ENCODE measurements around the gene RABL2B. TPM values are rescaled to one million over a fixed set of nuclear protein-coding genes. Genes with fewer than 3 reads are reported as not detected.
A peak's percentile ranks its signal among the peaks of the same experiment; 100 is the strongest.

The RABL2B gene
- total and polyA plus RNA-seq, 4 donors = 14.9 to 79.2 (median 50.2) TPM

DNA sequence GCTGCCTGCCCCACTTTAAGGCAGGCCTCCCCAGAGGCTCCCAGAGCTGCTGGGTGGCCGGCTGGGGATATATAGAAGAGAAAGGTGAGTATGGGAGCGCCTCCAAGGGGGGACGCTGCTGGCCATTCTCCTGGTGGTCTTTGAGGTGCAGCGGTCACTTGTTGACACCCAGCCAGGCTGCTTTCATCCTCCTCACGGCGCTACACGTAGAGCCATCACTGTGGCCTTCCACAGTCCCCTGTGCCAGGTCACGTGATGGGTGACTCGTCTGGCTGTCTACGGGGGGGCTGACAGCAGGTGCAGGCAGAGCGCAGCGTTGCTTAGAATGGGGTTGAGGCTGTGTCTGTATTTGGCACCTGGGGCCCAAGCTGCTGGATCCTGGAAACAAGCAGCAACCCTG, 43.5 kb downstream of the RABL2B start:
- no peak for DNase-seq (ENCODE audit: low read depth in 4 of 6, low spot score in 6 of 6)
- no peak overlapping the region for H3K4me3 ChIP-seq (ENCODE audit: low read depth, low read length)
- no peaks in the 10 kb centered on the region for H3K36me3 ChIP-seq (ENCODE audit: control insufficient read depth, insufficient read depth, low read length)
- no peaks in the 10 kb centered on the region for H3K27me3 ChIP-seq (ENCODE audit: control insufficient read depth, insufficient read depth, low read length)
- 63% methylated on average over 12 of the region's 12 CpGs for WGBS (ENCODE audit: insufficient coverage)
- H3K27ac ChIP-seq (ENCODE audit: low read depth, low read length) = no peak overlapping the region
- no peaks in the 10 kb centered on the region for H3K9me3 ChIP-seq (ENCODE audit: control insufficient read depth, insufficient read depth, low read length)
- peaks cover 3% of the 10 kb centered on the region for H3K4me1 ChIP-seq (ENCODE audit: control insufficient read depth, insufficient read depth, low read length)

GRCh38 chr22:50739279-50739691, 44.2 kb downstream of the RABL2B start:
- Histone ChIP-seq H3K4me3 (ENCODE audit: low read depth, low read length) (no peak overlapping the region), H3K27ac (ENCODE audit: low read depth, low read length) (no peak overlapping the region), H3K36me3 (ENCODE audit: control insufficient read depth, insufficient read depth, low read length) (no peaks in the 10 kb centered on the region), H3K4me1 (ENCODE audit: control insufficient read depth, insufficient read depth, low read length) (peaks cover 4% of the 10 kb centered on the region), H3K27me3 (ENCODE audit: control insufficient read depth, insufficient read depth, low read length) (no peaks in the 10 kb centered on the region), H3K9me3 (ENCODE audit: control insufficient read depth, insufficient read depth, low read length) (no peaks in the 10 kb centered on the region)
- whole genome bisulfite sequencing (ENCODE audit: insufficient coverage) = 70% methylated on average over 16 of the region's 17 CpGs
- DNase-seq (ENCODE audit: low read depth in 4 of 6, low spot score in 6 of 6) = no peak

DNA sequence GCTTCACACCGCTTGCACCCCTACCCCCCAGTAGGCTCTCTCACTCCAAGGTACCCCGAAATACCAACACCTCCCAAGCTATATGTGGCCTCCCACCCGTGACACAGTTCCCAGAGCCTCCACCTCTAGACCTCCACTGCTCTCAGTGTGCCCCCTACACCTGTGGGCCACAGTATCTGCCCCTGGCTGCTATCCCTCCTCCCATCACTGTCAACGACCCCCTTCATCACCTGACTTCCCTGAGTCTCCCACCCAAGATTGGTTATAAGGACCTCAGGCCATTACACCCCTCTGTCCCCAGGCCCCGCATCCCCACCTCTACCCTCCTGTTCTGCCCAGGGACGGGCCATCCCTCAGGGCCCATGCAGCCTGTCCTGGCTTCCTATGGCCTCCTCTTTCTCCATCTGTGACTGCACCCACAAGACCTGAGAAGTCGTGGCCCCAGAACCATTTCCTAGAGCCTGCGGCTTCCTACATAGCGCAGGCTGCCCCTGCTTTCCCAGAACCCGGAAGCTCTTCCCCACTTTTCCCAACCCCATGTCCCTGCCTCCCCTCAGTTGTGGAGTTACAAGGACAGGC, 44.7 kb downstream of the RABL2B start:
- Histone ChIP-seq H3K27me3 (ENCODE audit: control insufficient read depth, insufficient read depth, low read length) (no peaks in the 10 kb centered on the region), H3K4me1 (ENCODE audit: control insufficient read depth, insufficient read depth, low read length) (peaks cover 9% of the 10 kb centered on the region), H3K4me3 (ENCODE audit: low read depth, low read length) (no peak overlapping the region), H3K27ac (ENCODE audit: low read depth, low read length) (no peak overlapping the region), H3K36me3 (ENCODE audit: control insufficient read depth, insufficient read depth, low read length) (no peaks in the 10 kb centered on the region), H3K9me3 (ENCODE audit: control insufficient read depth, insufficient read depth, low read length) (no peaks in the 10 kb centered on the region)
- 86% methylated on average over 10 of the region's 10 CpGs for WGBS (ENCODE audit: insufficient coverage)
- no peak for DNase-seq (ENCODE audit: low read depth in 4 of 6, low spot score in 6 of 6)

GRCh38 chr22:50737728-50738648, 45.4 kb downstream of the RABL2B start, which contains the start of gene ACR:
ACR (plus strand) TSS chr22:50738204; CDS start chr22:50738236, 32 bp downstream.
- Histone ChIP-seq H3K4me3 (ENCODE audit: low read depth, low read length) (no peak within 1 kb of the TSS), H3K4me1 (ENCODE audit: control insufficient read depth, insufficient read depth, low read length) (peaks cover 17% of the 10 kb centered on the region), H3K27ac (ENCODE audit: low read depth, low read length) (no peak within 1 kb of the TSS), H3K27me3 (ENCODE audit: control insufficient read depth, insufficient read depth, low read length) (no peaks in the 10 kb centered on the region), H3K36me3 (ENCODE audit: control insufficient read depth, insufficient read depth, low read length) (no peaks in the 10 kb centered on the region), H3K9me3 (ENCODE audit: control insufficient read depth, insufficient read depth, low read length) (no peaks in the 10 kb centered on the region)
- WGBS (ENCODE audit: insufficient coverage) = 83% methylated on average over 11 of the region's 13 CpGs
- DNase-seq (ENCODE audit: low read depth in 4 of 6, low spot score in 6 of 6) = no peak

- WGBS (ENCODE audit: insufficient coverage) = 71% methylated on average over 4 of the region's 6 CpGs
- Histone ChIP-seq H3K36me3 (ENCODE audit: control insufficient read depth, insufficient read depth, low read length) (peaks cover 11% of the 10 kb centered on the region), H3K27me3 (ENCODE audit: control insufficient read depth, insufficient read depth, low read length) (no peaks in the 10 kb centered on the region), H3K27ac (ENCODE audit: low read depth, low read length) (no peak overlapping the region), H3K4me1 (ENCODE audit: control insufficient read depth, insufficient read depth, low read length) (peaks cover 31% of the 10 kb centered on the region), H3K9me3 (ENCODE audit: control insufficient read depth, insufficient read depth, low read length) (no peaks in the 10 kb centered on the region), H3K4me3 (ENCODE audit: low read depth, low read length) (no peak overlapping the region)
- DNase-seq (ENCODE audit: low read depth in 4 of 6, low spot score in 6 of 6) = no peak
Observed at GRCh38 chr22:50735739-50736030, 47.8 kb downstream of the RABL2B start.

DNA sequence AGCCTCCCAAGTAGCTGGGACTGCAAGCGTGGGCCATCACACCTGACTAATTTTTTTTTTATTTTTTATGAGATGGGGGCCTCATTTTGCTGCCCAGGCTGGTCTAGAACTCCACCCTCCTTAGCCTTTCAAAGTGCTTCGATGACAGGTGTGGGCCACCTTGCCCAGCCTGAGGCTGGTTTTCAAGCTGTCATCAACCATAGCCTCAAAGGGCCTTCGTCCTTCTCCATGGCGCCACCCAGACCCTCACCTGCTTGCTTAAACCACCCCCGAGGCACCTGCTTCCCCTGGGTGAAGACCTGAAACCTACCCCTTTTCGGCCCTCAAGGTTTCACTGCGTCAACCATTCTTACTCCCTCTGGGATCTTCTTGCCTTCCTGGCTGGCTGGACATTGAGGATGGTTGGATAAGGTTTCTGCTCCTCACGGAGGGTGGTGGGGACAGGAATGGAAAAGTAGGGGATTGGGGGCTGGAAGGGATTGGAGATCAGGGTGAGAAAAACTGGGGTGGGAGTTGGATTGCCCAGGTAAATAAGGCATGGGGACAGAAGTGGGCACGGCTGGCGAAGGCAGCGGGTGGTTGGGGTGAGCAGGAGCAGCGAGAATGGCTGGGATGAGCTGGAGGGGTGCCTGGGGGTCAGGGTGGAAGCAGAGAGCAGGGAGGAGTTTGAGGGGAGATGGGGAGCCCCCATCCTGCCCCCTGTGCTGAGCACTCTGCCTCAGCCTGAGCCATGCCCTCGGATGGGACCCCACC, 48.3 kb downstream of the RABL2B start:
- DNase-seq (ENCODE audit: low read depth in 4 of 6, low spot score in 6 of 6) = no peak
- Histone ChIP-seq H3K27me3 (ENCODE audit: control insufficient read depth, insufficient read depth, low read length) (peaks cover 2% of the 10 kb centered on the region), H3K4me3 (ENCODE audit: low read depth, low read length) (no peak overlapping the region), H3K36me3 (ENCODE audit: control insufficient read depth, insufficient read depth, low read length) (peaks cover 15% of the 10 kb centered on the region), H3K27ac (ENCODE audit: low read depth, low read length) (no peak overlapping the region), H3K9me3 (ENCODE audit: control insufficient read depth, insufficient read depth, low read length) (no peaks in the 10 kb centered on the region), H3K4me1 (ENCODE audit: control insufficient read depth, insufficient read depth, low read length) (peaks cover 34% of the 10 kb centered on the region)
- WGBS (ENCODE audit: insufficient coverage) = 89% methylated on average over 9 of the region's 13 CpGs

- Histone ChIP-seq H3K4me3 (ENCODE audit: low read depth, low read length) (no peak overlapping the region), H3K27me3 (ENCODE audit: control insufficient read depth, insufficient read depth, low read length) (peaks cover 2% of the 10 kb centered on the region), H3K9me3 (ENCODE audit: control insufficient read depth, insufficient read depth, low read length) (no peaks in the 10 kb centered on the region), H3K27ac (ENCODE audit: low read depth, low read length) (no peak overlapping the region), H3K4me1 (ENCODE audit: control insufficient read depth, insufficient read depth, low read length) (peaks cover 36% of the 10 kb centered on the region), H3K36me3 (ENCODE audit: control insufficient read depth, insufficient read depth, low read length) (peaks cover 24% of the 10 kb centered on the region)
- 90% methylated on average over 8 of the region's 10 CpGs for WGBS (ENCODE audit: insufficient coverage)
- DNase-seq (ENCODE audit: low read depth in 4 of 6, low spot score in 6 of 6) = no peak
Observed at GRCh38 chr22:50734343-50734771, 49.1 kb downstream of the RABL2B start.

DNA sequence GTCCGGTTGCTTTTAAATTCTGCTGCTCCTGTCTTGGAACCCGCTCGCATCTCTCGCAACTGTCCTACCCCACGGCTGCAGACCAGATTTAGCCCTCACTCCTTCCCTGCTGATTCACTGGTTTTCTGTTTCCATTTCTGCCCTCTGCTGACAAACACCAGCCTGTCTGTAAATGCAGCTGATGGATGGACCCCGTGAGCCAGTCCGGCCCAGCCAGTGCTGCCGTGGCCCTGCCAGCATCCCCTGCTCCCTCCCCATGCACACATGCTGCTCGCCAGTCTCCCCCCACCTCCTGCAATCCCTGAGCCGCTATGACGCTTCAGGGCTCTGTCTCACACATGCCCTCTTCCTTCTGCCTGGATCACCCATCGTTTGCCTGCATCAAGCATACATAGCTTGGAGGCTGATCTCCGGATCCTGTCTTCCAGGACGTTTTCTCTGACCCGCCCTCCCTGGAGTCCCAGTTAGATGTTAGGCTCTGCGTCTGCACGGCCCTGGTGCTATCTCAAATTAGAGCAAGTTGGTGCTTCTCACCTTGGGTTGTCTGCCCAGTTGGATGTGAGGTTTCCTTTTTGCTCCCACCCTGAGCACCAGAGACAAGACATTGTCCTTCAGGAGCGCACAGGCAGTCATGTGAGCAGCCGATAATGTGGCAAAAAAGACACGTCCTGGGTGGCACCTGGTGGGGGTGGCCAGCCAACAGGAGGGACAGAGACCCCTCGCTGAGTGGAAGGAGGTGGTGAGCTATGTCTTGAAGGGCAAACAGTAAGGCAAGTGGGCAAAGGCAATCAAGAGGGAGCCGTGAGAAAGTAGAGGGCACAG, 49.7 kb downstream of the RABL2B start:
- no peak overlapping the region for H3K27ac ChIP-seq (ENCODE audit: low read depth, low read length)
- WGBS (ENCODE audit: insufficient coverage) = 27% methylated on average over 18 of the region's 22 CpGs
- H3K27me3 ChIP-seq (ENCODE audit: control insufficient read depth, insufficient read depth, low read length) = peaks cover 2% of the 10 kb centered on the region
- peaks cover 36% of the 10 kb centered on the region for H3K4me1 ChIP-seq (ENCODE audit: control insufficient read depth, insufficient read depth, low read length)
- no peaks in the 10 kb centered on the region for H3K9me3 ChIP-seq (ENCODE audit: control insufficient read depth, insufficient read depth, low read length)
- H3K4me3 ChIP-seq (ENCODE audit: low read depth, low read length) = no peak overlapping the region
- peaks cover 28% of the 10 kb centered on the region for H3K36me3 ChIP-seq (ENCODE audit: control insufficient read depth, insufficient read depth, low read length)
- peak in 4 of 6 donors; percentile 7 to 75 (median 34) for DNase-seq (ENCODE audit: low read depth in 4 of 6, low spot score in 6 of 6)

DNA sequence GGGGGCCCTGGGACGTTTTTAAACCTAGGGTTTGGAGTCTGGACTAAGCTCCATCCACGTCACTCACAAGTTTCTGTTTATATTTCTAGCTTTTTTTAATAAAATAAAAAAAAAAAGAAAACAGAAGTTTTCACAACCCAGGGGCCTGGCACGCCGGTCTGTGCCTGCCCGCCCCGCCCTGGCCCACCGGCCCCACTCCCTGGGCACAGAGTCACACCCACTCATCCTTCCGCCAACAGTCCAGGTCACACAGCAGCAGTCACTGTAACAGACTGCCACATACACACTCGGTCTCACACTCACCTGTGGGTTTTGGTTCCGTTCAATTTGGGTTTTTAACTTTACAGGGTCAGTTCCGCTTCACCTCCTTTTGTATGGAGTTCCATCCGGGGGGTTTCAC, 50.8 kb downstream of the RABL2B start:
- no peak overlapping the region for H3K4me3 ChIP-seq (ENCODE audit: low read depth, low read length)
- peaks cover 39% of the 10 kb centered on the region for H3K36me3 ChIP-seq (ENCODE audit: control insufficient read depth, insufficient read depth, low read length)
- peaks cover 44% of the 10 kb centered on the region for H3K4me1 ChIP-seq (ENCODE audit: control insufficient read depth, insufficient read depth, low read length)
- no peak overlapping the region for H3K27ac ChIP-seq (ENCODE audit: low read depth, low read length)
- H3K9me3 ChIP-seq (ENCODE audit: control insufficient read depth, insufficient read depth, low read length) = no peaks in the 10 kb centered on the region
- H3K27me3 ChIP-seq (ENCODE audit: control insufficient read depth, insufficient read depth, low read length) = peaks cover 2% of the 10 kb centered on the region
- DNase-seq (ENCODE audit: low read depth in 4 of 6, low spot score in 6 of 6) = no peak
- WGBS (ENCODE audit: insufficient coverage) = 89% methylated on average over 8 of the region's 12 CpGs

Measured in spinal cord (tissue), 10 donors.